Measurements from ENCODE around the gene REN. TPM values are rescaled to one million over a fixed set of nuclear protein-coding genes. Genes with fewer than 3 reads are reported as not detected.

Gene REN
- total and polyA plus RNA-seq, 2 donors (not counting 3 experiments of a cell fraction or from before 2014, with no cell fraction given): 0.11 TPM; not detected in 1

DNA sequence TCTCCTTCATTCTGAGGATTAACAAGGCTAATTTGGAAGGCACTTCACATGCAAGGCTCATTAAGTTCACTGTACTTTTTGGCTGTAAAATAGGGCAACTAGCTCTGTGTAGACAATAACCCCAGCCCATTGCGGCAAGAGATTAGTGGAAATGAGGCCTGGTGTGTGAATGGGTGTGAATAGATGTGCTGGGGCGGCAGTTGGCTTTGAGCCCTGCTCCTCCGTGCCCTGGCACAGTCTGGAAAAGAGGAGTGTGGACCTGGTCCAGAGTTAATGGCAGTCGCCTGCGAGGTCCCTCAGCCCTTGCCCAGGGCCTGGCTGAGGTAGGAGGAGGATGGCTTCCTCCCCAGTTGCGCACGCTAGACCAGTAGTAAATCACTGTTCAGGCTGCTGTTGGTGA is 25.3 kb upstream of the REN start:
- FAIRE-seq: no peak
- H2AFZ ChIP-seq (ENCODE audit: low read depth, low read length): peak overlapping the region; percentile 66
- TF ChIP-seq EZH2 (IDR thresholded peaks at IDR 0.05; ENCODE audit: borderline replicate concordance, low read depth, low read length, severe bottlenecking) (no peak), POLR2AphosphoS5 (IDR thresholded peaks at IDR 0.05; ENCODE audit: insufficient read depth, low read depth, low read length) (no peak), GATA2 (IDR thresholded peaks at IDR 0.05; ENCODE audit: insufficient read depth, insufficient read length, low read depth, low read length) (no peak), JUN (IDR thresholded peaks at IDR 0.05; ENCODE audit: borderline replicate concordance, insufficient read depth, insufficient read length, low read depth) (no peak), FOS (IDR thresholded peaks at IDR 0.05; ENCODE audit: borderline replicate concordance, insufficient read depth, low read length) (no peak)
- TF ChIP-seq, protein P1, sequence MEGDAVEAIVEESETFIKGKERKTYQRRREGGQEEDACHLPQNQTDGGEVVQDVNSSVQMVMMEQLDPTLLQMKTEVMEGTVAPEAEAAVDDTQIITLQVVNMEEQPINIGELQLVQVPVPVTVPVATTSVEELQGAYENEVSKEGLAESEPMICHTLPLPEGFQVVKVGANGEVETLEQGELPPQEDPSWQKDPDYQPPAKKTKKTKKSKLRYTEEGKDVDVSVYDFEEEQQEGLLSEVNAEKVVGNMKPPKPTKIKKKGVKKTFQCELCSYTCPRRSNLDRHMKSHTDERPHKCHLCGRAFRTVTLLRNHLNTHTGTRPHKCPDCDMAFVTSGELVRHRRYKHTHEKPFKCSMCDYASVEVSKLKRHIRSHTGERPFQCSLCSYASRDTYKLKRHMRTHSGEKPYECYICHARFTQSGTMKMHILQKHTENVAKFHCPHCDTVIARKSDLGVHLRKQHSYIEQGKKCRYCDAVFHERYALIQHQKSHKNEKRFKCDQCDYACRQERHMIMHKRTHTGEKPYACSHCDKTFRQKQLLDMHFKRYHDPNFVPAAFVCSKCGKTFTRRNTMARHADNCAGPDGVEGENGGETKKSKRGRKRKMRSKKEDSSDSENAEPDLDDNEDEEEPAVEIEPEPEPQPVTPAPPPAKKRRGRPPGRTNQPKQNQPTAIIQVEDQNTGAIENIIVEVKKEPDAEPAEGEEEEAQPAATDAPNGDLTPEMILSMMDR (IDR thresholded peaks at IDR 0.05; ENCODE audit: extremely low read depth in 1 of 2, insufficient read depth in 1 of 2, low read depth in 1 of 2, low read length in 2 of 2): no peak
- TF ChIP-seq, protein P2, sequence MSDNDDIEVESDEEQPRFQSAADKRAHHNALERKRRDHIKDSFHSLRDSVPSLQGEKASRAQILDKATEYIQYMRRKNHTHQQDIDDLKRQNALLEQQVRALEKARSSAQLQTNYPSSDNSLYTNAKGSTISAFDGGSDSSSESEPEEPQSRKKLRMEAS (IDR thresholded peaks at IDR 0.05; ENCODE audit: insufficient read depth, insufficient read length): no peak
- no peaks in the 10 kb centered on the region for H3K36me3 ChIP-seq (ENCODE audit: control insufficient read depth in 2 of 2, extremely low read depth in 1 of 2, insufficient read depth in 2 of 2, low read length in 2 of 2)
- H3K9me1 ChIP-seq (replicated peaks; ENCODE audit: control insufficient read depth, extremely low read depth, insufficient read depth, low read length): no peaks in the 10 kb centered on the region
- no peaks in the 10 kb centered on the region for H4K20me1 ChIP-seq (replicated peaks; ENCODE audit: control insufficient read depth, extremely low read depth, insufficient read depth, low read length)
- H3K9ac ChIP-seq (replicated peaks; ENCODE audit: extremely low read depth, insufficient read depth, low read length): no peak overlapping the region
- intact Hi-C loops (cut with micrococcal nuclease): loop anchor here (1.0 kb wide), 2 partner anchors 16 to 19 kb away; no protein-coding TSS in a partner anchor
- no peaks in the 10 kb centered on the region for H3K27me3 ChIP-seq (ENCODE audit: control insufficient read depth in 2 of 2, insufficient read depth in 2 of 2, low read length in 2 of 2)
- no peak for DNase-seq (ENCODE audit: low read depth, low spot score)
- no peaks in the 10 kb centered on the region for H3K79me2 ChIP-seq (ENCODE audit: control insufficient read depth, insufficient read depth, low read length)
- H3K4me1 ChIP-seq (ENCODE audit: control insufficient read depth, extremely low read depth, insufficient read depth, low read length): peaks cover 32% of the 10 kb centered on the region
- dilution Hi-C loops (cut with MboI; ENCODE audit: extremely low pct_ligation_motif_present, low sequenced_read_pairs): no loop called here
- POLR2A ChIA-PET: interaction anchor here (0.9 kb wide), 1 partner anchor 186 kb away, joined by 3 read pairs; no protein-coding TSS in a partner anchor
- no peak overlapping the region for H3K4me2 ChIP-seq (ENCODE audit: insufficient read depth, low read length)
- H3K4me3 ChIP-seq (replicated peaks in 1 of 3; ENCODE audit: insufficient read depth in 1 of 3, low read depth in 1 of 3, low read length in 3 of 3): no peak overlapping the region
- peak overlapping the region; percentile 90 for H3K27ac ChIP-seq (ENCODE audit: insufficient read depth, low read depth, low read length)
- BruUV-seq (replicated peaks): no TSS peak
- CTCF ChIA-PET: interaction anchor here (1.1 to 7.2 kb wide), 9 partner anchors 10 to 320 kb away, joined by 3 to 85 read pairs (median 6); no protein-coding TSS in a partner anchor
- H3K9me3 ChIP-seq (replicated peaks; ENCODE audit: control insufficient read depth, insufficient read depth, low read length): no peaks in the 10 kb centered on the region

Measured in endothelial cell of umbilical vein (primary cell).